Liver (tissue), 9 donors: ENCODE measurements around the gene APOA1. TPM values are rescaled to one million over a fixed set of nuclear protein-coding genes. Genes with fewer than 3 reads are reported as not detected.

Source experiments
- DNase-seq: peaks from one replicate; pipeline ENCODE4 v3.0.0-alpha.2; 2017; ENCODE audit warnings: low spot score
- H3K27ac ChIP-seq, 2 donors: one replicate each; pipeline ENCODE4 v1.7.0; 2013; ENCODE audit warnings: inconsistent platforms in 2 of 2, low read length in 2 of 2, control low read depth in 1 of 2, low read depth in 1 of 2, mild to moderate bottlenecking in 1 of 2
- H3K27me3 ChIP-seq, 4 donors: one replicate each; pipeline versions ENCODE4 v1.6.1 to v1.7.0; 2013; ENCODE audit warnings: low read length in 3 of 4, inconsistent platforms in 1 of 4, mild to moderate bottlenecking in 1 of 4, moderate library complexity in 1 of 4; ENCODE audit not compliant: control insufficient read depth in 4 of 4, insufficient read depth in 4 of 4
- H3K36me3 ChIP-seq, 4 donors: one replicate each; pipeline versions ENCODE4 v1.6.1 to v1.7.0; 2013; ENCODE audit warnings: low read length in 3 of 4, mild to moderate bottlenecking in 3 of 4, low read depth in 1 of 4, moderate library complexity in 1 of 4; ENCODE audit not compliant: control insufficient read depth in 4 of 4, insufficient read depth in 3 of 4
- H3K4me1 ChIP-seq, 4 donors: one replicate each; pipeline versions ENCODE4 v1.6.1 to v1.7.0; 2013; ENCODE audit warnings: low read length in 3 of 4, mild to moderate bottlenecking in 3 of 4, moderate library complexity in 1 of 4; ENCODE audit not compliant: control insufficient read depth in 4 of 4, insufficient read depth in 4 of 4
- H3K4me3 ChIP-seq, 3 donors: one replicate each; pipeline versions ENCODE4 v1.6.1 to v1.7.0; 2013; ENCODE audit warnings: low read length in 3 of 3, control low read depth in 1 of 3, low read depth in 1 of 3, mild to moderate bottlenecking in 1 of 3
- H3K9ac ChIP-seq, 2 donors: one replicate each; pipeline ENCODE4 v1.7.0; 2013; ENCODE audit warnings: low read length in 2 of 2, mild to moderate bottlenecking in 2 of 2, moderate library complexity in 2 of 2, control low read depth in 1 of 2, low read depth in 1 of 2
- H3K9me3 ChIP-seq, 4 donors: one replicate each; pipeline versions ENCODE4 v1.6.1 to v1.7.0; 2013; ENCODE audit warnings: low read length in 3 of 4; ENCODE audit not compliant: control insufficient read depth in 4 of 4
- ATF3 ChIP-seq: IDR thresholded peaks from 2 replicates; pipeline ENCODE4 v1.6.1; 2016; ENCODE audit warnings: antibody characterized with exemption
- CTCF ChIP-seq: fragments of 150-350 bp; IDR thresholded peaks from 2 replicates; pipeline ENCODE4 v1.5.1; 2017; ENCODE audit warnings: improper control_type of control experiment, low read depth, low read length; ENCODE audit not compliant: missing input control
- EGR1 ChIP-seq, 2 donors: IDR thresholded peaks; 2 replicates each; pipeline ENCODE4 v1.6.1; 2016 to 2018; ENCODE audit warnings: antibody characterized with exemption in 2 of 2, low read depth in 2 of 2
- FOXA1 ChIP-seq: IDR thresholded peaks from 2 replicates; pipeline ENCODE4 v1.6.1; 2016; ENCODE audit warnings: antibody characterized with exemption
- FOXA2 ChIP-seq: IDR thresholded peaks from 2 replicates; pipeline ENCODE4 v1.6.1; 2016; ENCODE audit warnings: antibody characterized with exemption
- GABPA ChIP-seq, 2 donors: IDR thresholded peaks in 1 of 2; conservative IDR thresholded peaks in 1 of 2; 2 replicates each; pipeline ENCODE4 v1.6.1; 2016; ENCODE audit warnings: antibody characterized with exemption in 2 of 2, mild to moderate bottlenecking in 1 of 2, moderate library complexity in 1 of 2
- HNF4A ChIP-seq, 2 donors: conservative IDR thresholded peaks; 2 replicates each; pipeline ENCODE4 v1.6.1; 2016; ENCODE audit warnings: antibody characterized with exemption in 2 of 2, mild to moderate bottlenecking in 2 of 2
- HNF4G ChIP-seq: IDR thresholded peaks from 2 replicates; pipeline ENCODE4 v1.6.1; 2016; ENCODE audit warnings: antibody characterized with exemption
- JUND ChIP-seq, 2 donors: IDR thresholded peaks; 2 replicates each; pipeline ENCODE4 v1.6.1; 2016; ENCODE audit warnings: antibody characterized with exemption in 2 of 2
- MAX ChIP-seq: IDR thresholded peaks from 2 replicates; pipeline ENCODE4 v1.6.1; 2016; ENCODE audit warnings: antibody characterized with exemption
- NR2F2 ChIP-seq: IDR thresholded peaks from 2 replicates; pipeline ENCODE4 v1.6.1; 2016; ENCODE audit warnings: antibody characterized with exemption
- RAD21 ChIP-seq, 2 donors: IDR thresholded peaks; 2 replicates each; pipeline ENCODE4 v1.6.1; 2016; ENCODE audit warnings: antibody characterized with exemption in 2 of 2, mild to moderate bottlenecking in 2 of 2
- REST ChIP-seq: IDR thresholded peaks from 2 replicates; pipeline ENCODE4 v1.6.1; 2016; ENCODE audit warnings: antibody characterized with exemption, mild to moderate bottlenecking
- RXRA ChIP-seq, 2 donors: IDR thresholded peaks; 2 replicates each; pipeline ENCODE4 v1.6.1; 2017 to 2018; ENCODE audit warnings: antibody characterized with exemption in 2 of 2, mild to moderate bottlenecking in 1 of 2
- SP1 ChIP-seq: IDR thresholded peaks from 2 replicates; pipeline ENCODE4 v1.6.1; 2018; ENCODE audit warnings: antibody characterized with exemption, mild to moderate bottlenecking
- TAF1 ChIP-seq: conservative IDR thresholded peaks from 2 replicates; pipeline ENCODE4 v1.6.1; 2016; ENCODE audit warnings: antibody characterized with exemption, mild to moderate bottlenecking
- YY1 ChIP-seq: IDR thresholded peaks from 2 replicates; pipeline ENCODE4 v1.6.1; 2016; ENCODE audit warnings: antibody characterized with exemption, mild to moderate bottlenecking
- WGBS: extraction: QIAGEN DNeasy Blood & Tissue Kit; methylation state at CpG from one replicate; pipeline ENCODE4 v1.1.7; 2013; 5-methylcytosine and 5-hydroxymethylcytosine counted together
- polyA plus RNA-seq, 2 donors: library from polyadenylated mRNA; stranded (reverse) in 1 of 2; unstranded in 1 of 2; fragments of 200-250 nt in 1 of 2; fragments of >200 nt in 1 of 2; fragmentation: Nextera tagmentation in 1 of 2; extraction: Ambion mirVana in 1 of 2; gene quantifications; one replicate each; pipeline versions ENCODE4 v1.2.1 to v1.2.3, GENCODE V29; 2013 to 2015
- total RNA-seq, 2 donors: library from RNA; depleted of rRNA; stranded (reverse); fragments of >200 nt; gene quantifications; one replicate each; pipeline ENCODE4 v1.2.3, GENCODE V29; 2014
- TF ChIP-seq, protein P1 (sequence below): IDR thresholded peaks from 2 replicates; pipeline ENCODE4 v1.6.1; 2016; ENCODE audit warnings: antibody characterized with exemption
- donor health status: healthy.
- donor health status: healthy.
- donor health status: healthy.
- donor health status: healthy.
- donor health status: healthy.

APOA1 gene
- total and polyA plus RNA-seq, 4 donors = 4,271 to 17,093 (median 8,590) TPM

GRCh38 chr11:116792144-116792868, 45.1 kb downstream of the APOA1 start:
- Histone ChIP-seq H3K9me3 (no peaks in the 10 kb centered on the region), H3K27me3 (no peaks in the 10 kb centered on the region), H3K27ac (peak overlapping the region; percentile 73 to 84), H3K9ac (peak overlapping the region in 1 of 2 donors; percentile 71), H3K4me1 (peaks cover 0 to 58% (median 46%) of the 10 kb centered on the region in 4 donors), H3K36me3 (peaks cover 0 to 2% (median 0%) of the 10 kb centered on the region in 4 donors), H3K4me3 (peak overlapping the region; percentile 38 to 78 (median 42))
- no peak for DNase-seq
- peak in 1 of 2 donors; percentile 49 for TF ChIP-seq EGR1 (IDR thresholded peaks at IDR 0.05; ENCODE audit: low read depth in 2 of 2)
- TF ChIP-seq TAF1 = peak; percentile 36
- TF ChIP-seq RXRA (IDR thresholded peaks at IDR 0.05) = peak; percentile 99
- no peak for TF ChIP-seq CTCF
- peak; percentile 97 for TF ChIP-seq NR2F2
- no peak for TF ChIP-seq ATF3
- peak; percentile 87 for TF ChIP-seq FOXA2
- peak; percentile 64 for TF ChIP-seq HNF4G
- peak; percentile 88 to 90 for TF ChIP-seq HNF4A (conservative IDR thresholded peaks at IDR 0.05)
- TF ChIP-seq SP1 = peak; percentile 97
- peak; percentile 68 for TF ChIP-seq REST
- TF ChIP-seq, protein P1, sequence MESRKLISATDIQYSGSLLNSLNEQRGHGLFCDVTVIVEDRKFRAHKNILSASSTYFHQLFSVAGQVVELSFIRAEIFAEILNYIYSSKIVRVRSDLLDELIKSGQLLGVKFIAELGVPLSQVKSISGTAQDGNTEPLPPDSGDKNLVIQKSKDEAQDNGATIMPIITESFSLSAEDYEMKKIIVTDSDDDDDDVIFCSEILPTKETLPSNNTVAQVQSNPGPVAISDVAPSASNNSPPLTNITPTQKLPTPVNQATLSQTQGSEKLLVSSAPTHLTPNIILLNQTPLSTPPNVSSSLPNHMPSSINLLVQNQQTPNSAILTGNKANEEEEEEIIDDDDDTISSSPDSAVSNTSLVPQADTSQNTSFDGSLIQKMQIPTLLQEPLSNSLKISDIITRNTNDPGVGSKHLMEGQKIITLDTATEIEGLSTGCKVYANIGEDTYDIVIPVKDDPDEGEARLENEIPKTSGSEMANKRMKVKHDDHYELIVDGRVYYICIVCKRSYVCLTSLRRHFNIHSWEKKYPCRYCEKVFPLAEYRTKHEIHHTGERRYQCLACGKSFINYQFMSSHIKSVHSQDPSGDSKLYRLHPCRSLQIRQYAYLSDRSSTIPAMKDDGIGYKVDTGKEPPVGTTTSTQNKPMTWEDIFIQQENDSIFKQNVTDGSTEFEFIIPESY = peak; percentile 89
- TF ChIP-seq GABPA (IDR thresholded peaks at IDR 0.05 in 1 of 2, conservative IDR thresholded peaks at IDR 0.05 in 1 of 2) = no peak
- TF ChIP-seq JUND (IDR thresholded peaks at IDR 0.05) = peak; percentile 67 to 77
- TF ChIP-seq FOXA1 = peak; percentile 65
- TF ChIP-seq MAX = peak; percentile 86
- peak; percentile 93 for TF ChIP-seq YY1
- peak; percentile 59 to 64 for TF ChIP-seq RAD21 (IDR thresholded peaks at IDR 0.05)
- 35% methylated on average over 8 of the region's 8 CpGs for WGBS
